ENCODE data around the gene LIPT2. TPM values are rescaled to one million over a fixed set of nuclear protein-coding genes. Genes with fewer than 3 reads are reported as not detected.

Gene LIPT2
- total and polyA plus RNA-seq, 4 donors = 0.95 to 1.8 (median 1.0) TPM; not detected in 1

DNA sequence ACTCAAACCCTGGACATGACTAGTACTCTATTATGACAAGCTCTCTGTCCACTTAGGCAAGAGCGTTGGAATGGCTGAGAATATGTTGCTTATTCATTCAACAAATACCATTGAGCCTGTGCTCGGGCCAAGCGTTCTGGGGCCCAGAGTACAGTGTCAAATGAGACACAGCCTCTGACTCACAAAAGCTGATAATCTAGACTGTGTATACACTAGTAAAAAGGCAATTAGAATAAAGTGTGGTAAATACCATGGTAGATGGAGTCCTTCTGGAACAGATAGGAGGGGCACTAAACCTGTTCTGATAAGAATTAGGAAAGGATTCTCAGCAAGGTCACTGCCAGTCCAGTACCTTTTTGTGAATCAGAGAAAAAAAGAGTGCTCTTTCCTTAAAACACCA is 50.9 kb downstream of the LIPT2 start:
- no peak for ATAC-seq (ENCODE audit: low FRiP score)
- Histone ChIP-seq H3K4me3 (ENCODE audit: low read length in 2 of 2) (no peak overlapping the region), H3K4me1 (ENCODE audit: control insufficient read depth in 1 of 2, insufficient read depth in 2 of 2, low read length in 2 of 2) (peaks cover 0 to 12% of the 10 kb centered on the region in 2 donors), H3K9me3 (ENCODE audit: control insufficient read depth, low read length) (no peaks in the 10 kb centered on the region), H3K27me3 (ENCODE audit: control insufficient read depth in 1 of 2, insufficient read depth in 2 of 2, low read length in 1 of 2) (no peaks in the 10 kb centered on the region), H3K36me3 (ENCODE audit: control insufficient read depth in 1 of 2, insufficient read depth in 2 of 2, low read length in 1 of 2) (no peaks in the 10 kb centered on the region), H3K27ac (ENCODE audit: low read depth in 1 of 2, low read length in 2 of 2) (no peak overlapping the region)
- DNase-seq = no peak
- intact Hi-C loops (cut with DNase I) = loop anchor here in 1 of 2 donors (5.0 kb wide), 2 partner anchors 45 to 120 kb away; partner anchors contain the start of gene PGM2L1
- 5 to 8% methylated on average over 3 of the region's 3 CpGs for WGBS, 2 donors

Other genes with a start within 250 kb of the LIPT2 start
- 1 to 10 TPM; 3.1 to 5.8 TPM for gene P4HA3, start 182.1 kb downstream of the LIPT2 start, total RNA-seq
- gene P4HA3, start 182.1 kb downstream of the LIPT2 start, polyA plus RNA-seq = 10 to 100 TPM in 1 of 2 donors, under 1 TPM in 1; 0.75 to 13.8 TPM
- 10 to 100 TPM; 13.5 to 18.8 TPM for gene PGM2L1, start 95.3 kb downstream of the LIPT2 start, total RNA-seq
- gene PGM2L1, start 95.3 kb downstream of the LIPT2 start, polyA plus RNA-seq = 1 to 10 TPM; 2.9 to 7.7 TPM
- gene KCNE3, start 26.2 kb downstream of the LIPT2 start, total RNA-seq = 10 to 100 TPM in 1 of 2 donors, 1 to 10 TPM in 1; 3.8 to 12.5 TPM
- 10 to 100 TPM in 1 of 2 donors, under 1 TPM in 1; 0.97 to 17.9 TPM for gene KCNE3, start 26.2 kb downstream of the LIPT2 start, polyA plus RNA-seq
- 10 to 100 TPM; 12.4 to 19.0 TPM for gene POLD3, start 98.9 kb upstream of the LIPT2 start, total RNA-seq
- gene POLD3, start 98.9 kb upstream of the LIPT2 start, polyA plus RNA-seq = 10 to 100 TPM in 1 of 2 donors, 1 to 10 TPM in 1; 3.9 to 10.4 TPM
- 10 to 100 TPM in 1 of 2 donors, 1 to 10 TPM in 1; 4.1 to 14.5 TPM for gene CHRDL2, start 237.7 kb upstream of the LIPT2 start, total RNA-seq
- gene CHRDL2, start 237.7 kb upstream of the LIPT2 start, polyA plus RNA-seq = under 1 TPM in 1 of 2 donors, not detected in 1; 0.23 TPM

Measured in aorta (tissue), 5 donors.